Thoracic aorta (tissue), 2 donors: ENCODE data around the gene WEE1. TPM values are rescaled to one million over a fixed set of nuclear protein-coding genes. Genes with fewer than 3 reads are reported as not detected.

Source experiments
- ATAC-seq: fragments of 150-250 bp; one replicate; pipeline ENCODE4 v1.8.0; 2017; ENCODE audit warnings: low read depth; ENCODE audit not compliant: insufficient number of reproducible peaks, low FRiP score
- DNase-seq: peaks from one replicate; pipeline ENCODE4 v3.0.0-alpha.2; 2020; ENCODE audit warnings: low spot score
- H3K27ac ChIP-seq, 2 donors: fragments of 200-600 bp; sonication (generic); 1 replicate in 1 of 2; 2 replicates in 1 of 2; pipeline ENCODE4 v1.5.1; 2016; ENCODE audit warnings: mild to moderate bottlenecking in 2 of 2, moderate library complexity in 2 of 2
- H3K27me3 ChIP-seq: fragments of 200-600 bp; sonication (generic); replicated peaks from 2 replicates; pipeline ENCODE4 v1.6.0; 2016; ENCODE audit warnings: mild to moderate bottlenecking; ENCODE audit not compliant: insufficient read depth
- H3K36me3 ChIP-seq: fragments of 200-600 bp; sonication (generic); one replicate; pipeline ENCODE4 v1.5.1; 2016
- H3K4me1 ChIP-seq, 2 donors: fragments of 200-600 bp; sonication (generic); 1 replicate in 1 of 2; 2 replicates in 1 of 2; pipeline versions ENCODE4 v1.5.1 to v1.6.0; 2016; ENCODE audit warnings: low read depth in 2 of 2, mild to moderate bottlenecking in 1 of 2; ENCODE audit not compliant: control insufficient read depth in 1 of 2
- H3K4me3 ChIP-seq: fragments of 200-600 bp; sonication (generic); 2 replicates; pipeline ENCODE4 v1.5.1; 2016; ENCODE audit warnings: mild to moderate bottlenecking
- H3K9me3 ChIP-seq: fragments of 200-600 bp; sonication (generic); 2 replicates; pipeline ENCODE4 v1.5.1; 2016
- total RNA-seq, 2 donors: library from RNA; depleted of rRNA; stranded (reverse); fragments of >200 nt; gene quantifications; one replicate each; pipeline versions ENCODE4 v1.1.0 to v1.2.3, GENCODE V29; 2016
- TF ChIP-seq, protein P1 (sequence below): fragments of 200-600 bp; sonication (generic); IDR thresholded peaks from one replicate; pipeline ENCODE4 v1.5.1; 2019; ENCODE audit warnings: antibody characterized with exemption

WEE1 gene
- total RNA-seq, 2 donors from 2014 or later, result 36.9 to 44.3 TPM

DNA sequence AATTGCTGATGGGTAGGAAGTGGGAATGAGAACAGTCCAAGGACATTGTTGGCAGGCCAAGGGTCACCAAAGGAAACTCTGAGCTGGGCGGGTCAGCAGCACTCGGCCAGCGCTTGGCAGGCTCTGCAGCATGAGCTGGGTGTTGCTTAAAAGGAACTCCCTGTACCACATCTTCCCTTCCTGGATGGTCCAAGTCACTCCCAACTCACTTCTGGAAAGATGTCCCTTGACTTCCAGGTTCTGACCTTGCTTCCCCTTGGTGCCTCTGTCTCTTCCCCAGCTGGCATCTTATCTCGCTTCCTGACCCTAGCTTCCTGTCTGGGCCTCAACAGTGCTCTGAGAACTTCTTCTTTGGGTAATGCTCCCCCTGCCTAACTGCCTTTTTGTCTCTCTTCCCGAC is 65.6 kb downstream of the WEE1 start:
- ATAC-seq (no peak), DNase-seq (no peak)
- Histone ChIP-seq H3K4me1 (no peaks in the 10 kb centered on the region), H3K9me3 (no peaks in the 10 kb centered on the region), H3K36me3 (no peaks in the 10 kb centered on the region), H3K27me3 (no peaks in the 10 kb centered on the region), H3K4me3 (no peak overlapping the region), H3K27ac (no peak overlapping the region)
- TF ChIP-seq, protein P1, sequence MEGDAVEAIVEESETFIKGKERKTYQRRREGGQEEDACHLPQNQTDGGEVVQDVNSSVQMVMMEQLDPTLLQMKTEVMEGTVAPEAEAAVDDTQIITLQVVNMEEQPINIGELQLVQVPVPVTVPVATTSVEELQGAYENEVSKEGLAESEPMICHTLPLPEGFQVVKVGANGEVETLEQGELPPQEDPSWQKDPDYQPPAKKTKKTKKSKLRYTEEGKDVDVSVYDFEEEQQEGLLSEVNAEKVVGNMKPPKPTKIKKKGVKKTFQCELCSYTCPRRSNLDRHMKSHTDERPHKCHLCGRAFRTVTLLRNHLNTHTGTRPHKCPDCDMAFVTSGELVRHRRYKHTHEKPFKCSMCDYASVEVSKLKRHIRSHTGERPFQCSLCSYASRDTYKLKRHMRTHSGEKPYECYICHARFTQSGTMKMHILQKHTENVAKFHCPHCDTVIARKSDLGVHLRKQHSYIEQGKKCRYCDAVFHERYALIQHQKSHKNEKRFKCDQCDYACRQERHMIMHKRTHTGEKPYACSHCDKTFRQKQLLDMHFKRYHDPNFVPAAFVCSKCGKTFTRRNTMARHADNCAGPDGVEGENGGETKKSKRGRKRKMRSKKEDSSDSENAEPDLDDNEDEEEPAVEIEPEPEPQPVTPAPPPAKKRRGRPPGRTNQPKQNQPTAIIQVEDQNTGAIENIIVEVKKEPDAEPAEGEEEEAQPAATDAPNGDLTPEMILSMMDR, result no peak

Other genes starting within 250 kb of the WEE1 start
- gene IPO7, start 189.0 kb upstream of the WEE1 start, total RNA-seq, result 100 to 1,000 TPM in 1 of 2 donors, 10 to 100 TPM in 1; 90.6 to 188 TPM
- 10 to 100 TPM; 45.1 to 80.6 TPM for gene ZNF143, start 112.7 kb upstream of the WEE1 start, total RNA-seq
- 10 to 100 TPM; 33.4 to 64.6 TPM for gene SWAP70, start 90.4 kb downstream of the WEE1 start, total RNA-seq